ENCODE data around the gene CYP1B1.

DNA sequence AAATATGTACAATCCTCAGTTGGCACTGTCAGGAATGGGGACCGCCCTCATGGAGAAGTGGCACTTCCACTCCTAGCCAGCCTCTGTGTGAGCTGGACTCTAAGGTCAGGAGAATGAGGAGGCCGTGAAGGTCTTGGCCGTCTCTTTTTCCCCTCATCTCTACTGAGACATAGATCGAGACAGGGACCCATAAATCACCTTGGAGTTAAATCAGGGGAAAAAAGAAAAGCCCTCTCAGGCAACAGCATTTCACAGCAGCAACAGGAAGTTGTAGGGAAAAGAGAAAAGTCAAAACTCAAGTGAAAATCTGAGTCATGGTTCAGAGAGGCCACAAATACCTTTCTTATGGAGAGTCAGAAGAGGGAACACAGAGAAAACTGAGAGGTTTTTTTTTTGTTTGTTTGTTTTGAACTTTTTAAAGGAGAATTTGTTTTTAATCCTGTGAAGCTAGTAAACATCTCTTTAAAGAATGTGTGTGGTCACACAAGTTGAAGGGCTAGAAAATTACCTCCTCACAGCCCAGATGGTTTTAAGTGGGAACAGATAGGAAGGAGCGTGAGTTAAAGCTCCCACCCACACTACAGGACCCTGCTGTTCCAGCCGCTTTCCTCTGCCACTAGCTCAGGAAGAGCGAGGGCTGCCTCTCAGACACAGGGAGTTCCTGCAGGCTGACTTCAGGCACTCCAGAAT is 30.6 kb upstream of the CYP1B1 start:
- TF ChIP-seq, protein P1, sequence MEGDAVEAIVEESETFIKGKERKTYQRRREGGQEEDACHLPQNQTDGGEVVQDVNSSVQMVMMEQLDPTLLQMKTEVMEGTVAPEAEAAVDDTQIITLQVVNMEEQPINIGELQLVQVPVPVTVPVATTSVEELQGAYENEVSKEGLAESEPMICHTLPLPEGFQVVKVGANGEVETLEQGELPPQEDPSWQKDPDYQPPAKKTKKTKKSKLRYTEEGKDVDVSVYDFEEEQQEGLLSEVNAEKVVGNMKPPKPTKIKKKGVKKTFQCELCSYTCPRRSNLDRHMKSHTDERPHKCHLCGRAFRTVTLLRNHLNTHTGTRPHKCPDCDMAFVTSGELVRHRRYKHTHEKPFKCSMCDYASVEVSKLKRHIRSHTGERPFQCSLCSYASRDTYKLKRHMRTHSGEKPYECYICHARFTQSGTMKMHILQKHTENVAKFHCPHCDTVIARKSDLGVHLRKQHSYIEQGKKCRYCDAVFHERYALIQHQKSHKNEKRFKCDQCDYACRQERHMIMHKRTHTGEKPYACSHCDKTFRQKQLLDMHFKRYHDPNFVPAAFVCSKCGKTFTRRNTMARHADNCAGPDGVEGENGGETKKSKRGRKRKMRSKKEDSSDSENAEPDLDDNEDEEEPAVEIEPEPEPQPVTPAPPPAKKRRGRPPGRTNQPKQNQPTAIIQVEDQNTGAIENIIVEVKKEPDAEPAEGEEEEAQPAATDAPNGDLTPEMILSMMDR (IDR thresholded peaks at IDR 0.05 in 8 of 11, conservative IDR thresholded peaks at IDR 0.05 in 3 of 11), result no peak
- no peak for TF ChIP-seq POLR2AphosphoS5 (IDR thresholded peaks at IDR 0.05)

Measured in spleen (tissue), 7 donors.